ENCODE results near the gene CERS6. TPM values are rescaled to one million over a fixed set of nuclear protein-coding genes. Genes with fewer than 3 reads are reported as not detected.

The CERS6 gene
- total RNA-seq, 1 donor from 2014 or later: 25.7 TPM

GRCh38 chr2:168708080-168708479 lies 252.0 kb downstream of the CERS6 start:
- no peak for DNase-seq

- no peak for DNase-seq
Observed at GRCh38 chr2:168710754-168711467, 254.8 kb downstream of the CERS6 start.

GRCh38 chr2:168712053-168712452 lies 256.0 kb downstream of the CERS6 start:
- DNase-seq: no peak

GRCh38 chr2:168713325-168713724 lies 257.3 kb downstream of the CERS6 start:
- no peak for DNase-seq

GRCh38 chr2:168715849-168716248 lies 259.8 kb downstream of the CERS6 start:
- no peak for DNase-seq

GRCh38 chr2:168716839-168717238 lies 260.8 kb downstream of the CERS6 start:
- DNase-seq: no peak

- DNase-seq: no peak
Observed at GRCh38 chr2:168717790-168718502, 261.9 kb downstream of the CERS6 start.

- DNase-seq: no peak
Observed at GRCh38 chr2:168718622-168719021, 262.6 kb downstream of the CERS6 start.

- no peak for DNase-seq
Observed at GRCh38 chr2:168719446-168719845, 263.4 kb downstream of the CERS6 start.

GRCh38 chr2:168722592-168722991 lies 266.5 kb downstream of the CERS6 start:
- DNase-seq: peak; percentile 63

GRCh38 chr2:168723275-168723899 lies 267.3 kb downstream of the CERS6 start:
- no peak for DNase-seq

- no peak for DNase-seq
Observed at GRCh38 chr2:168726375-168726774, 270.3 kb downstream of the CERS6 start.

- DNase-seq: no peak
Observed at GRCh38 chr2:168727904-168728470, 271.9 kb downstream of the CERS6 start.

- DNase-seq: no peak
Observed at GRCh38 chr2:168729455-168729854, 273.4 kb downstream of the CERS6 start.

- no peak for DNase-seq
Observed at GRCh38 chr2:168730344-168730743, 274.3 kb downstream of the CERS6 start.

GRCh38 chr2:168731002-168731401 lies 274.9 kb downstream of the CERS6 start:
- DNase-seq: no peak

- DNase-seq: no peak
Observed at GRCh38 chr2:168731616-168732015, 275.5 kb downstream of the CERS6 start.

GRCh38 chr2:168732100-168732499 lies 276.0 kb downstream of the CERS6 start:
- no peak for DNase-seq

GRCh38 chr2:168732506-168732905 lies 276.4 kb downstream of the CERS6 start:
- DNase-seq: no peak

GRCh38 chr2:168734199-168734760 lies 278.2 kb downstream of the CERS6 start:
- DNase-seq: no peak

- DNase-seq: no peak
Observed at GRCh38 chr2:168736649-168737445, 280.8 kb downstream of the CERS6 start.

GRCh38 chr2:168738062-168738461 lies 282.0 kb downstream of the CERS6 start:
- peak; percentile 54 for DNase-seq

Measured in dermis blood vessel endothelial cell (primary cell).